CD4-positive, alpha-beta T cell treated with Interleukin-21 for 1 hour (primary cell): ENCODE results near the gene ST6GALNAC6.
"Not testable (repeated sequence)": the region's sequence is repeated elsewhere in the genome, so short reads cannot be mapped to it uniquely, and the experiment has no call there.

Experiments used
- DNase-seq: peaks from one replicate; pipeline ENCODE4 v3.0.0-alpha.2; 2020

The ST6GALNAC6 gene

GRCh38 chr9:127870887-127871286, 28.5 kb downstream of the ST6GALNAC6 start:
- DNase-seq: no peak

GRCh38 chr9:127870153-127870491, 29.3 kb downstream of the ST6GALNAC6 start:
- not testable (repeated sequence) for DNase-seq

- DNase-seq: peak; percentile 84
Observed at GRCh38 chr9:127869310-127870152, 29.9 kb downstream of the ST6GALNAC6 start.

- no peak for DNase-seq
Observed at GRCh38 chr9:127868278-127868902, 31.0 kb downstream of the ST6GALNAC6 start.

GRCh38 chr9:127867356-127868277, 31.8 kb downstream of the ST6GALNAC6 start:
- DNase-seq: no peak

- no peak for DNase-seq
Observed at GRCh38 chr9:127866535-127866934, 32.9 kb downstream of the ST6GALNAC6 start.

- no peak for DNase-seq
Observed at GRCh38 chr9:127865645-127866464, 33.5 kb downstream of the ST6GALNAC6 start.

- no peak for DNase-seq
Observed at GRCh38 chr9:127863191-127863621, 36.2 kb downstream of the ST6GALNAC6 start.

GRCh38 chr9:127862075-127863011, 37.1 kb downstream of the ST6GALNAC6 start:
- peak; percentile 62 for DNase-seq

GRCh38 chr9:127860779-127861178, 38.6 kb downstream of the ST6GALNAC6 start:
- no peak for DNase-seq

GRCh38 chr9:127860260-127860659, 39.1 kb downstream of the ST6GALNAC6 start:
- DNase-seq: no peak

- DNase-seq: no peak
Observed at GRCh38 chr9:127858041-127858512, 41.3 kb downstream of the ST6GALNAC6 start.

GRCh38 chr9:127857278-127857677, 42.1 kb downstream of the ST6GALNAC6 start:
- no peak for DNase-seq

GRCh38 chr9:127856729-127857116, 42.7 kb downstream of the ST6GALNAC6 start:
- no peak for DNase-seq

GRCh38 chr9:127856094-127856728, 43.2 kb downstream of the ST6GALNAC6 start:
- no peak for DNase-seq

- no peak for DNase-seq
Observed at GRCh38 chr9:127855522-127855921, 43.9 kb downstream of the ST6GALNAC6 start.

GRCh38 chr9:127854960-127855359, 44.4 kb downstream of the ST6GALNAC6 start:
- no peak for DNase-seq

GRCh38 chr9:127854184-127854806, 45.1 kb downstream of the ST6GALNAC6 start, which contains the start of gene ENG:
Gene ENG, minus strand, starts transcription at chr9:127854658. Its CDS starts 303 bp downstream, at chr9:127854355.
- no peak for DNase-seq

GRCh38 chr9:127853312-127854183, 45.9 kb downstream of the ST6GALNAC6 start:
- DNase-seq: no peak
